Measurements from ENCODE around the gene ZNF521.

ZNF521 gene

DNA sequence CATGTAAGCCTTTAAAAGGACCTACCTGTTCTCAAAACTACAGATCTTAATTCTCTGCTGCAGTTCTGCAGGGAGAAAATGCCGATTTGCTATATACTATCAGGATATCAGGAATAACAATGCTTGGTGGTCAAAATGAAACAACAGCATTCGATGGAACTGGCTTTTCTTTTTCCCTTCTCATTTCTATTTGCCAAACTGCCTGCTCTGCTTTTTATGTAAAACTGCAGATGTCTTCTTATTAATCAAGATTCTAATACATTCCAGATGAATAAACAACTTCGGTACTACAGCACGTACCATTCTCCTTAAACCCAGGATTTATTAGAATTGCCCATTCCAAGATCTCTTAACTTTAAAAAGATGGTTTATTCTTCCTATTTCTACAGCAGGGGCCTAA is 100.9 kb downstream of the ZNF521 start:
- no peak for DNase-seq (ENCODE audit: low spot score)
- no peak for FAIRE-seq

DNA sequence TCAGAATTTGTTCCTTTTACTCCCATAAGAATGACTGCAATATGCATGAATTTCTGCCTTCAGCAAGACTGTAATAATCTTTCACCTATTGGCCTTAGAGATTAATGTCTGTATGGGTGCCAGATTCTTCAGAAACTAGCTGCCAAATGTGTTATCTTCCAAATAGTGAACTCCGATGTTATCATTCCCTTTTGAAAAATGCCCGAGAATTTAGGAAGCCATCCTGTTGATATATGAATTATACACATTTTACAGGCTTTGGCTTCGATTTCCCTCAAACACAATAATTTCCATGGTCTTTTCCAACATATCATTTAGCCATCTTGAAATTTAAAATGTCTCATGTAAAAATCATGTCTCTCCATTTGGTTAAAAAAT is 101.5 kb downstream of the ZNF521 start:
- FAIRE-seq (no peak), DNase-seq (ENCODE audit: low spot score) (no peak)

DNA sequence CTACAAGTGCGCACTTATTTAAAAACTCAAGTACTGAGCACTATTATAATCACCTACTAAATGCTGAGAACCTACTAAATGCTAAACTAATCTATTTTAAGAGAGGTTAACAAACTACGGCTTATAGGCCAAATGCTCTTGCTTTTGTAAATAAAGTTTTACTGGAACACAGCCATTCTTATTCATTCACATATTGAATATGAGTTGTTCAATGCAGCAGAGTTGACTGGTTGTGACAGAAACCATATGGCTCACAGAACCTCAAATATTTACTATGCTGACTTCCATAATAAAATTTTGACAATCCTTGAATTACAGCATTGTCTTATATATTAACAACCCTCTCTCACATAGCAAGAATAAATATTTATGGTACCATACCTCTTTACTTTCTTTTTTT is 103.2 kb downstream of the ZNF521 start:
- FAIRE-seq: no peak
- no peak for DNase-seq (ENCODE audit: low spot score)

DNA sequence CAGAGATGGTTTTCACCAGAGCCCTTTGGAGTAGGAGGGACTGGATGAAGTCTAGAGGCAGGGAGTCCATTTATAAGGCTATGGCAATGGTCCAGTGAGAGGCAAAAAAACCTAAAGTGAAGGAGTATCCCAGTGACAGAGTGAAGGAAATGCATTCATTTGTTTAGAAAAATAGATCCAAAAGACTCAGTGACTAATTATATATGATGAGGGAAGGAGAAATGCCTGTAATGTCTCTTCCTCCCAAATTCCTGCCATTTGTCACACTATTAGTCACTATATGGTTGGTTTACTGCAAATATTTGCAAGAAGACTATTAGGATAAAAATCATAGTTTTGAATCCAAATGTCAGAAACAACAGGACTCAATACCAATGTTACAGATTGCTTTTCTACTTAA is 104.2 kb downstream of the ZNF521 start:
- DNase-seq (ENCODE audit: low spot score) (no peak), FAIRE-seq (no peak)

DNA sequence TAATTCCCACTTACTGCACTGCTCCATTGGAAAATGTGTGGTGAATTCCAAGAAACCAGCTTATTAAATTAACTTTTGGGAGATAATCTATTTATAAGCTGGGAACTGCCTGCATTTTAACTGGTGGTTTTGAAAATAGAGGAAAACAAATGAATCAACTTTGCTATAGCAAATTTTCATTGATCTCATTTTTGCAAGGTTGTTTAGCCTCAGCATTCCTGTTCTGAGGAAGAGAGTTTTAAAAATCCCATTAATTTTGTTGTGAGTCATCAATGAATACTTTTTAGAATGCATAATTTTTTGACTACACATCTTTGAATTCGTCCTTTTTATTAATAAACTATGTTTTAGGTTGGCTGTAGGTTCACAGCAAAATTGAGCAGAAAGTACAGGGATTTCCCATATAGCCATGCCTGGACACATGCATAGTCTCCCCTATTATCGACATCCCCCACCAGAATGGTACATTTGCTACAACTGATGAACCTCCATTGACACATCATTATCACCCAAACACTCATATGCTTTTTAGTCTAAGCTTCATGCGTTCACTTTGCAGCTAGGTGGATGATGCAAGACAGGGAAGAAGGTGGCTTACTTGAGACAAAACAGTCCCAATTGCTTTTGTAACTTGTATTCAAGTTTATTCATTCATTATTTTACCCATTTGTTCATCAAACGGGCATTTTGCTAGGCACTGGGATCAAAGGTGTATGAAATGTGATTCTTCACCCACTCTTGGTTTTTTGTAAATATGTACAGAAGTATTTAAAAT is 106.9 kb downstream of the ZNF521 start:
- FAIRE-seq: no peak

DNA sequence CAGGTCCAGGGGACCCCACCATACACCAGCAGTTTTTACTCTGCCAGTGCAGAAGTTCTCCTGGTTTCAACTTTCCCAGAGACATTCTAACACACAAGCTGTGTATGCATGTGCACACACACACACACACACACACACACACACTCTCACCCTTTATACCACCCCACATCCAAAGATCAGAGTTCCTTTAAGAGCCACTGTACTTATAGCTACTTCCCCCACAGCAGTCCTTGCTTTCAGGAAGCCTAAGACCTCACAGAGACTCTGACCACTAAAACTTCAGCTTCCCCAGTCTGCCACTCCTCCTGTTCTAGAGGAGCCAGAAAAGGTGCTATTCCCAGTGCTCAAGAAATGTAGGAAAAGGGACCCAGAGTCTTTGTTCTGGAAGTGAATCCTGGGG is 107.8 kb downstream of the ZNF521 start:
- FAIRE-seq (no peak), DNase-seq (ENCODE audit: low spot score) (no peak)

More for the DNA sequence above, 106.9 kb downstream of the ZNF521 start:
- no peak for DNase-seq (ENCODE audit: low spot score)

DNA sequence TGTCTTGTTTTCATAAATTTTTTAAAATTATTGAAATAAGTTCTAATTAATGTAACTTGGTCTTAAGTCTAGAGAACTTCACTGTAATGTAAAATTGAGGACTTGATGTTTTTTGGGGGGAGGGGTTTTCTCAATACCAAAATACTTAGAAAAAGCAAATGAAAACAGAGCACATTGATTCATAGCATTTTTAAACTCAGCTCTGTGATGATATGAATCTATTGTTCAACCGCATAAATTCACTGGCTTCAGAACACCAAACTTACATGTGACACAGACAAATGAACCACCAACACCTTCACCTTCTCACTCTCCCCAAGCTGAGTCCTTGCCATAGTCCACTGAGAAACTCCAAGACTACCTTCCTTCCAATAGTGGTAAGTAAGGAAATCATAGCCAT is 108.2 kb downstream of the ZNF521 start:
- DNase-seq (ENCODE audit: low spot score) (no peak), FAIRE-seq (no peak)

DNA sequence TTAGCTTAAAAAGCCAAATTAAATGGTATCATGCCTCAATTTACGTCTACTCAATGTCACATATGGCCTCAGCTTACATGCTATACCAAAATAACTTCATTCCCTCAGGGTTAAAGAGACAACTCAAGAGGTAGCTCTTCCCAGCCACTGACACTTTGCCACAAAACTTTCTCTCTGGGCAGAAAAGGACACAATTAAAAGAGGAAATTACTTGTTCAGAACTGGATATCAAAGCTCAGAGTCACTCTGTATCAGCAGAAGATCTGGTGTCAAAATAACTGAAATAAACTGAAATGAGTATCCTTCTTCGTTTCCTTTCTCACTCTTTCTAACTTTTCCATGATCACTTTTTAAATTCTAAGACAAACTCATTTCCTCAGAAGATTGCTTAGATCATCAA is 108.7 kb downstream of the ZNF521 start:
- FAIRE-seq (no peak), DNase-seq (ENCODE audit: low spot score) (no peak)

DNA sequence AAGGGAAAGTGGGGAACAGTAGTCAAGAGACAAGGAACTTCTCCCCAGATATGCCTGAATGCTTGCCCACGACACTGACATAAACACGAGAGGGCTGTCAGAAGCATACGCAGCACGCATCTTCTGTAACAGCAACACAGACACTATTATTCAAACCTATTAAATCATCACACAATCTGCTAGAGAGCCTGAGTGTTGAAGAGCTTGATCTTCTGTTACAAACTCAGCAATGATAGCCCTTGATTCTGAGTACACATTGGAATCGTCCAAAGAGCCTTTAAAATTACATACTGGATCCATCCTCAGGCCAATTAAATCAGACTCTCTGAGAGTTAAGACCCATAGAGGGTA is 111.6 kb downstream of the ZNF521 start:
- no peak for FAIRE-seq

DNA sequence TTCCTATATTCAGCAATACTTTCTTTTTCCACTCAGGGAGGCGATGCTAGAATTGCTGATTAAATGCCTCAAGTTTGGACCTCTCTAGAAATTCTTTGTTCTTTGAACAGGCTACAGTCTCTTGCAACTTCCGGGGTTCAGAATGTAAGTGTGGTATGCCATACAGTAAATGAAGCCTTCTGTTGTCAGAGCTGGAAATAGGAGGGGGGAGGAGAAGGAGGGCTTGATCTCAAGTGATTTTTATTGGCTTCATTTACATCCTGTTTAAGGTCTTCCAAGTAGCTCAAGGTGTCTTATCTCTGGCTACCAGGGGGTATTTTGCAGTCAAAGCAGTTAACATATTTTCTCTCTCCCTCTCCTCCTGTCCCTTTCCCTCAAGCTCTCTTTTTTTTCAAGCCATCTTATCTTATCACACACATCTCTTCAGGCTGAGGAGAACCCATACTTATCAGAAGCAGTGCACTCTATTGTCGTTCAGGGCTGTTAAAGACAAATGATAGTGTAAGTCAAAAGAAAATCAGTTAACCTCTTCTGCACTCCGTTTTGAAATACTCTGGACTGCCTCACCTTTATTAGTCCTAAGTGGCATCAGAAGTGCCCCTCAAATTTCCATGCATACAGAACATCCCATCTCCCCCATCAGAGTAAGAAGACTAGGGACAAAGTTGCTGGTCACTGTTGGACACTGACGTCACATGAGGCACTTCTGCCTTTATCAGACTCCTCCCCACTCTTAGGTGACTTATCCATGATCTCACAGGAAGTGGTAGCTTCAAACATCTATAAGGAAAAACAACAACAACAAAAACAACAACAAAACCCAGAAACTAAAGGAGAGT is 112.2 kb downstream of the ZNF521 start:
- FAIRE-seq (no peak), DNase-seq (ENCODE audit: low spot score) (no peak)

More for the DNA sequence above, 111.6 kb downstream of the ZNF521 start:
- DNase-seq (ENCODE audit: low spot score): no peak

DNA sequence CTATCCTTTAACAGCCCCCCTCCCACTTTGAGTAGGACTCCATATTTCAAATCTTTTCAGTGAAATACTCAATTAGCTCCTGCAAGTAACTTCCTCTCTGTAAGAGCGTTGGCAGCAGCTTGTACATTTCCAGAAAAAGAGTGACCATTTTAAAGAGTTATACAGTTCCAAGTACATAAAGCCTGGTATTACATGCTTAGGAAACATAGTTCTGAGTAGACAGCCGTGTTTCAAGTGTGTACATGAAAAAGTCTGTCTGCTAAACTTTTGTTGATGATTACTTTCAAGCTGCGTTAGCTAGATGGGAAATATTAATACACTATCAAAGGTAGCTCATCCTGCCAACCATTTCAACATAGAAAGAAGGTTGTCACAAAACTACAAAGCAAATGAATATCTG is 112.8 kb downstream of the ZNF521 start:
- DNase-seq (ENCODE audit: low spot score) (no peak), FAIRE-seq (no peak)

DNA sequence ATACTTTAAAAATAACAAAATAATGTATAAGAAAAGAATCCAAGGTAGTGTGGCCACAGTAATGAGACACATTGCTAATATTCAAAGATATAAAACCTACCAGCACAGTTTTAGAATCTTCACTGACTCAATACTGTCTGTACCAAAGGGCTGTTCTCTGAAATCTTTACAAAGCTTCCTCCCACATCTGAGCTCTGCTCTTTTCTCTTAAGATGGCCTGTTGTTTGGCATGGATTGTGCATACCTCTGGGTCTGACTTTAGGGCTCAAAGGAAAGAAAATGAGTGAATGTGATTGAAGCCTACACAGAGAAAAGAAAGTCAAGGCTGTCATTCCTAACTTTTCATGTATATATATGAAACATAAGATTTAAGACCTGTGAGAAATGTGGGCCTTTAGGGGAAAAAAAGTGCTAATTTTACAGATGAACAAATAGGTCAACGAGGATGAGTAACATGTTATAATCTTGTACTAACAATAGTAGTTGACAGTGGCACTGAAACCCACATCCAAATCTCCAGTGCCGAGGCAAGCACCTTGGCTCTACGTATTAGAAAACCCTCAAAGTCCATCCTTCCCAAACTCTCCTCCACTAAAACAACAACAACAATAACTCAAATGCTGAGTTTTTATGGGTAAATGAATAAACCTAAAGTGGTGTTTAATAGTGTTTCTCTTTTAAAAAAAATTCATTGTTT is 114.2 kb downstream of the ZNF521 start:
- no peak for FAIRE-seq
- no peak for DNase-seq (ENCODE audit: low spot score)

DNA sequence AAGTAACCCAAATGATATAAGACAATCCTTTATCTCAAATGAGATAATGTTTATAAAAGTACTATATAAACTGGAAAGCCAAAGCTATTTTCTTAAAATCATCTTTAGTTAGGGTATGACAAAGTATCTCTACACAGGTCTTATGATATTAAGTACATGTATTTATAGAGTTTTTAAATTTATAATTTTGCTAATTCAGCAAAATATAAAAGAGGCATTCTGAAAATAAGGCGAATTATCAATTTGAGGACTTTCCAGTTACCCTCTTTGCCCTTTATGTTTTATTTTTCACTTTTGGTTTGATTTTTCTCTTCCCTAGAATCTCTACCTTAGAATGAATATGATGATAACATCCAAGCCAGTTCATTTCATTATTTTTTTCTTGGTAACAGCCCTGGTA is 115.2 kb downstream of the ZNF521 start:
- FAIRE-seq (no peak), DNase-seq (ENCODE audit: low spot score) (no peak)

DNA sequence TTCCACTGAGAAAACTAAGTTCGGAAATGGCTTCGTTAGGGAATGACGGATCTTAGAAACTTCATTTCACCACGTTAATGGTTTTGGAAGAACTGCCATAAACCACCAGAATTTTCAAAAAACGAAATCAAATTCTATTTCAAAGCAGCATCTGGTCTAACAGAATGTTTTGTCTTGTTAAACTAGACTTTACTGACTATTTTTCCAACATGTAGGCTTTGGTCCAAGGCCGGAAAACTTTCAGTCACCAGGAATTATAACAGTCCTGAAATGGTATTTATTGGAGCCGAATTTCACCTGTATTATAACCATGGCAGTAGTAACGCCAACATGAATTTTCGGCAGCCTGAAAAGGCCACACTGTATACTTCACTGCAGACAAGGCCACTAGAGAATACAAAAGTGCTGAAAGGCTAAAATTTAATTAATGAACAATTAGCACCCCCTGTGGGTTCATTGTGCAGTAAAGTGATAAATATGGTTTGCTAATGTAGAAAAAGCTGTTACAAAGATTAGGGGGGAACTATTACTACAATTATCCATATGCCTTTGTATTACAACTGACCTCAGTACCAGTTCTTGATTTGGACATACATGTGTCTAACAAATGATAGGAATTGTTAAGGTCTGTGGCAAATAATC is 116.4 kb downstream of the ZNF521 start:
- no peak for DNase-seq (ENCODE audit: low spot score)

DNA sequence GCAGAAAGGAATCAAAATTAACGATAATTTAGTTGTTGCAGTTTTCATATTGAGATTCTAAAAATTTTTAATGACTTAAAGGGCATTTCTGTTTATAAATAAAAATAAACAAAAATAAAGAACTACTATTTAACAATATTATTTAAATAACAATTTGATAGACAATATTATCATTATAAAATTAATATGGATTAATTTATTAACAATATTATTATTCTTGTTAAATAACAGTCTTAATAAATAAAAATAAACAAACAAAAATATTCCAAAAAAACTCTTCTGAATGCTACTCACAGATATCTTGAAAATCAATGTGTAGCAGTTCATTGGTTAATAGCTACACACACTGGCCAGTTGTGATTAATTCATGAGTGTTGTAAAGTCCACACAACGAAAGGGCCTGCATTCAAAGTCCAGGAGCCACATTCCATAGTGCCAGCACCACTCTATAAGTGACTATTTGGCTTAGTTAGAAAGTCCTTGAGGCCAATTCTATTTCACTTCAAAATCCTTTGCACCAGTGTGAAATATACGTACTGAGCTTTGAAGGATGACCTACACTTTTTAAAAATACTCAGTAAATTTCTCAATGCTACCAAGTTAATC is 117.1 kb downstream of the ZNF521 start:
- DNase-seq (ENCODE audit: low spot score) (no peak), FAIRE-seq (peak; percentile 17)

More for the DNA sequence above, 116.4 kb downstream of the ZNF521 start:
- FAIRE-seq: no peak

DNA sequence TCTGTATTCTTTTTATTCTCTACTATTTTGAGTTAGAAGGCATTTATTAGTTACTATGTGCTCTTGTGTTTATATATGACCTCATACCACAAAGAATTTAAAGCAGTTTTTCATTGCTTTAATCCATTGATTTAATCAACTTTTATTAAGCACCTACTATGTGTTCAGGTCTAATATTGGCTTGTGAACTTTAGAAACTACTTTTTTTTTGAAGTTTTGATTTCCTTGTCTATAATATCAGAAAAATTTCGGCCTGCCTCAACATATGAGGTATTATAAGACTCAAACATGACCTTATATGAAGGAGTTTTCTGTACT is 117.7 kb downstream of the ZNF521 start:
- no peak for DNase-seq (ENCODE audit: low spot score)
- FAIRE-seq: no peak

DNA sequence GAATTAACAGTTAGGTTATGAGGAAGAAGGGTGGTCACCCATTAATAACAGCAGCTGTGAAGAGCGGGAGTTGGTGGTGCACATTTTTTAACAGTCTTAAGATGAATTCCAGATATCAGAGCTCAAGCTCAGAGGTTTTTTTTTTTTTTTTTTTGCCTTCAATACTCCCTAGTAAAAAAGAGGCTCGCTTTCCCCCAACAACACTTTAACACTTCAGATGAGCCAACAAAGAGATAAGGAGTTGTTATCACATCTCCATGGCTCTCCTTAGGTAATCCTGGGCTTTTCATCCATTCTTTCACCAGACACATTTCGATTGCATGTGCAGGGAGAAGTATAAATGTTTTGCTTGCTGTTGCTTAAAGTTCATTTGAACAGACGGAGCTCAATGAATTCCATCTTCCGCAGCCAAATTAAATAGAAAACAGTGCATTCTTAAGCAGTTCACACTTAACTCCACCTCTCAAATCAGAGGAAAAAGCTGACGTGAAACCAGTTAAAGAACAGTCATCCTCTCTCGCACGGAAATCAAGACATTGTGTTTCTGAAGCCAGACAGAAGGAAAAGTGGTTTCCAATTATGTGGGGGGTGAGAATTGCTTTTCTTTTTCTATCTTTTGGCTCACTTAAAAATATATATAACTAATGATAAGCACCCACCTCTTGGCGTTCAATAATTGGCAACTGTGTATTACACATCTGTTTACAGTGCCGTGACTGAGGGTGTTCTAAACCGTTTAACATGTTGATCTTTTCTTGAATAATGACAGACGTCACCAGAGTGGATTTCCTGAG is 118.2 kb downstream of the ZNF521 start:
- DNase-seq (ENCODE audit: low spot score): no peak

DNA sequence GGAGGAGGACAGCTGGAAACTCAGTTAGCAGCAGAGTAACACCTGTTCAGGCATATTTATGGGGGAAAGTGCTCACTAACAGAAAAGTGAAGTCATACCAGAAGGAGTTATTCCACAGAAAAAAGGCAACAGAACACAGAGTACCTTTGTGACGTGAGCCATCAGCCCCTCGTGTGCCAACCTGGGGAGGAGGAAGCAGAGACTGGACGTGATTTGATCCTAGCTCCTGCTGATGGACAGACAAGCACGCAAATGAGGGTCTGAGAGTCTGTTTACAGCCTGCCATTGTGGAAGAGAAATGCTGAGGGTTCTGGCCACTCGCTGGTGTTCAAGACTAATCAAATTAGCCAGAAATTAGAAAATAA is 120.7 kb downstream of the ZNF521 start:
- DNase-seq (ENCODE audit: low spot score): no peak

More for the DNA sequence above, 118.2 kb downstream of the ZNF521 start:
- FAIRE-seq: no peak

DNA sequence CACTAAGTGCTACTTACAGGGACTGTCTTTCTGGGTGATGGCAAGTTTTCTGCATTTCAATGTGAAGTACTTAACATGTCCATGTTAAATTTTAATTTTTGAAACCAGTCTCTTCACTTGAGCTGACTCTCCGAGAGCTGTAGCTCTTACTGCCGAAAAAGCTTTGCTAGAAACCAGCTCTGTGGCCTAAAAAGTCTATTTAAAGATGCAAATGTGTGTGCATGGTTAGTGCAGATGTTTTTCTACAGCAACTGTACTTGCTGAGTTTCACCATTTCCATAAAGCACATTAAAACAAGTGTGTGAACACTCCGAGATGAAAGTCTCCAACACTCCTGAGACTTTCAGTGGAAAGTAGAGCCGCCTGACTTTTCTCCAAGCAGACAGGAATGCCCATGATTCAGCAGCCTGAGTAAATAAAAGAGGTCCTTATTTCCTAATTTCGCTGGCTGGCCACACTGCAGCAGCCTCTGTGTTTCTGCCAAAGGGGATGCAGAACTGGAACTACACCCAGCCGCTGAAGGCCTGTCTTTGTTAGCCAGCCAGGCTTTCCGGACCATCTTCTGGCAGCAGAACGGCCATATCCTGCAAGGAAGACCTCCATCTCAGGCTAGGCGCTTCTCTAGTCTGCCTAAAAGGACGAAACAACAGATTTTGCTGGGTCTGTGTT is 121.2 kb downstream of the ZNF521 start:
- DNase-seq (ENCODE audit: low spot score) (no peak), FAIRE-seq (no peak)

More for the DNA sequence above, 120.7 kb downstream of the ZNF521 start:
- FAIRE-seq: no peak

DNA sequence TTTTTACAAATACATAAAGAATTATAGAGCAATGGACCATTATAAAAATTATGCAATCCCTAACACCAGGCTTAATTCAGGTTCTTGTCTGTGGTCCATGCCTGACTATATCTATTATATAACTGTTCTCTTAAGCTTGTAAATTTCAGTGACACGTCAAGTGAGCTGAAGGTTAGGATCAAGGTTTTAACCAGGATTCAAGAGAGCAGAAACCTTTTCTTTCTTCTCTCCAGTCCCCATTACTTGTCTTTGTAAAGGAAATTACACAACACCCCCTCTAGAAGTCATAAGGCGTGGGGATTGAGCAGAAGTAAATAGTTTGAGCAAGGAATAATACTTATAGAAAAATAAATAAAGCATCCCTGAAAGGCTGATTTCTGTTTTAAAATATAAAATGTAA is 122.0 kb downstream of the ZNF521 start:
- no peak for FAIRE-seq
- DNase-seq (ENCODE audit: low spot score): no peak
